ENCODE measurements around the gene CIDEB. TPM values are rescaled to one million over a fixed set of nuclear protein-coding genes. Genes with fewer than 3 reads are reported as not detected.

CIDEB gene
- total and polyA plus RNA-seq, 2 donors (not counting 1 experiment from before 2014, with no cell fraction given): 26.2 to 32.8 TPM

- Histone ChIP-seq H3K4me1 (ENCODE audit: control insufficient read depth in 2 of 2, insufficient read depth in 2 of 2, low read length in 2 of 2) (peaks cover 5 to 6% of the 10 kb centered on the region in 2 donors), H3K27ac (ENCODE audit: low read length in 2 of 2) (no peak overlapping the region), H3K9me3 (ENCODE audit: control extremely low read depth in 1 of 3, control insufficient read depth in 2 of 3, insufficient read depth in 1 of 3, low read length in 2 of 3) (no peaks in the 10 kb centered on the region), H3K4me3 (ENCODE audit: control extremely low read depth in 1 of 5, extremely low read depth in 1 of 5, insufficient read depth in 1 of 5, low read depth in 2 of 5, low read length in 4 of 5) (no peak overlapping the region), H3K36me3 (replicated peaks in 1 of 2; ENCODE audit: control extremely low read depth in 1 of 2, control insufficient read depth in 1 of 2, extremely low read depth in 1 of 2, insufficient read depth in 2 of 2, low read length in 1 of 2) (no peaks in the 10 kb centered on the region), H3K27me3 (replicated peaks in 1 of 4; ENCODE audit: control extremely low read depth in 1 of 4, control insufficient read depth in 3 of 4, insufficient read depth in 4 of 4, low read length in 3 of 4) (peaks cover 0 to 6% (median 0%) of the 10 kb centered on the region in 4 experiments), H3K9ac (ENCODE audit: low read length) (no peak overlapping the region), H3K4me2 (replicated peaks; ENCODE audit: low read depth, low read length, poor library complexity, severe bottlenecking) (no peak overlapping the region), H4K20me1 (ENCODE audit: control insufficient read depth, insufficient read depth, low read length, poor library complexity, severe bottlenecking) (no peaks in the 10 kb centered on the region), H3K79me2 (ENCODE audit: control insufficient read depth, insufficient read depth, low read length) (no peaks in the 10 kb centered on the region), H2AFZ (ENCODE audit: insufficient read depth, low read depth, low read length, poor library complexity, severe bottlenecking) (no peak overlapping the region)
- no peaks in the 10 kb centered on the region for H3K9me3 Mint-ChIP-seq (ENCODE audit: insufficient read depth)
- CTCF ChIA-PET: interaction anchor here (1.4 to 9.1 kb wide), 3 partner anchors 11 to 15 kb away, joined by 5 to 65 read pairs (median 7); partner anchors contain the start of genes CIDEB, LTB4R and LTB4R2
- intact Hi-C loops (cut with micrococcal nuclease): no loop called here
- no peak overlapping the region for H3K27ac Mint-ChIP-seq
- ATAC-seq (ENCODE audit: low read depth) (no peak), DNase-seq (no peak)
- POLR2A ChIA-PET: no interaction called here
- no peak overlapping the region for H3K4me3 Mint-ChIP-seq
- peaks cover 11% of the 10 kb centered on the region for H3K27me3 Mint-ChIP-seq
- no peak for TF ChIP-seq EZH2 (IDR thresholded peaks at IDR 0.05; ENCODE audit: borderline replicate concordance, insufficient read depth, low read depth, low read length, poor library complexity, severe bottlenecking)
- TF ChIP-seq, protein P1, sequence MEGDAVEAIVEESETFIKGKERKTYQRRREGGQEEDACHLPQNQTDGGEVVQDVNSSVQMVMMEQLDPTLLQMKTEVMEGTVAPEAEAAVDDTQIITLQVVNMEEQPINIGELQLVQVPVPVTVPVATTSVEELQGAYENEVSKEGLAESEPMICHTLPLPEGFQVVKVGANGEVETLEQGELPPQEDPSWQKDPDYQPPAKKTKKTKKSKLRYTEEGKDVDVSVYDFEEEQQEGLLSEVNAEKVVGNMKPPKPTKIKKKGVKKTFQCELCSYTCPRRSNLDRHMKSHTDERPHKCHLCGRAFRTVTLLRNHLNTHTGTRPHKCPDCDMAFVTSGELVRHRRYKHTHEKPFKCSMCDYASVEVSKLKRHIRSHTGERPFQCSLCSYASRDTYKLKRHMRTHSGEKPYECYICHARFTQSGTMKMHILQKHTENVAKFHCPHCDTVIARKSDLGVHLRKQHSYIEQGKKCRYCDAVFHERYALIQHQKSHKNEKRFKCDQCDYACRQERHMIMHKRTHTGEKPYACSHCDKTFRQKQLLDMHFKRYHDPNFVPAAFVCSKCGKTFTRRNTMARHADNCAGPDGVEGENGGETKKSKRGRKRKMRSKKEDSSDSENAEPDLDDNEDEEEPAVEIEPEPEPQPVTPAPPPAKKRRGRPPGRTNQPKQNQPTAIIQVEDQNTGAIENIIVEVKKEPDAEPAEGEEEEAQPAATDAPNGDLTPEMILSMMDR (IDR thresholded peaks at IDR 0.05): no peak
- WGBS (ENCODE audit: insufficient coverage): 89% methylated on average over 10 of the region's 10 CpGs
- H3K4me1 Mint-ChIP-seq: peaks cover 7% of the 10 kb centered on the region
Measured at GRCh38 chr14:24322672-24323071, 14.9 kb upstream of the CIDEB start.

- Histone ChIP-seq H3K4me3 (ENCODE audit: control extremely low read depth in 1 of 5, extremely low read depth in 1 of 5, insufficient read depth in 1 of 5, low read depth in 2 of 5, low read length in 4 of 5) (no peak overlapping the region), H3K9me3 (ENCODE audit: control extremely low read depth in 1 of 3, control insufficient read depth in 2 of 3, insufficient read depth in 1 of 3, low read length in 2 of 3) (no peaks in the 10 kb centered on the region), H3K9ac (ENCODE audit: low read length) (no peak overlapping the region), H3K4me2 (replicated peaks; ENCODE audit: low read depth, low read length, poor library complexity, severe bottlenecking) (no peak overlapping the region), H2AFZ (ENCODE audit: insufficient read depth, low read depth, low read length, poor library complexity, severe bottlenecking) (no peak overlapping the region), H3K4me1 (ENCODE audit: control insufficient read depth in 2 of 2, insufficient read depth in 2 of 2, low read length in 2 of 2) (no peaks in the 10 kb centered on the region), H3K79me2 (ENCODE audit: control insufficient read depth, insufficient read depth, low read length) (no peaks in the 10 kb centered on the region), H3K27ac (ENCODE audit: low read length in 2 of 2) (no peak overlapping the region), H3K36me3 (replicated peaks in 1 of 2; ENCODE audit: control extremely low read depth in 1 of 2, control insufficient read depth in 1 of 2, extremely low read depth in 1 of 2, insufficient read depth in 2 of 2, low read length in 1 of 2) (no peaks in the 10 kb centered on the region), H4K20me1 (ENCODE audit: control insufficient read depth, insufficient read depth, low read length, poor library complexity, severe bottlenecking) (no peaks in the 10 kb centered on the region), H3K27me3 (replicated peaks in 1 of 4; ENCODE audit: control extremely low read depth in 1 of 4, control insufficient read depth in 3 of 4, insufficient read depth in 4 of 4, low read length in 3 of 4) (peaks cover 0 to 6% (median 0%) of the 10 kb centered on the region in 4 experiments)
- H3K4me3 Mint-ChIP-seq: no peak overlapping the region
- ChIA-PET CTCF (interaction anchor here (1.1 to 9.1 kb wide), 3 partner anchors 11 to 14 kb away, joined by 3 to 65 read pairs (median 6); partner anchors contain the start of genes CIDEB and LTB4R2), POLR2A (no interaction called here)
- TF ChIP-seq EZH2 (IDR thresholded peaks at IDR 0.05; ENCODE audit: borderline replicate concordance, insufficient read depth, low read depth, low read length, poor library complexity, severe bottlenecking): no peak
- TF ChIP-seq, protein P1 (IDR thresholded peaks at IDR 0.05): no peak
- no peak for ATAC-seq (ENCODE audit: low read depth)
- intact Hi-C loops (cut with micrococcal nuclease): no loop called here
- H3K27me3 Mint-ChIP-seq: peaks cover 11% of the 10 kb centered on the region
- H3K4me1 Mint-ChIP-seq: no peaks in the 10 kb centered on the region
- H3K27ac Mint-ChIP-seq: no peak overlapping the region
- no peaks in the 10 kb centered on the region for H3K9me3 Mint-ChIP-seq (ENCODE audit: insufficient read depth)
- 95% methylated on average over 10 of the region's 14 CpGs for WGBS (ENCODE audit: insufficient coverage)
- no peak for DNase-seq
Measured at GRCh38 chr14:24321212-24321975, 13.6 kb upstream of the CIDEB start.

Data from B cell (primary cell).